HepG2 (cell line): ENCODE results near the gene CCDC183. TPM values are rescaled to one million over a fixed set of nuclear protein-coding genes. Genes with fewer than 3 reads are reported as not detected.

Experiments
- CCAR2 ChIP-seq: fragments of 200-400 bp; formaldehyde crosslinking; optimal IDR thresholded peaks from 2 replicates; pipeline ENCODE3; 2018; ENCODE audit warnings: low read depth, mild to moderate bottlenecking, low read length, moderate library complexity
- GZF1 ChIP-seq: sonication (generic); formaldehyde crosslinking; IDR thresholded peaks from 2 replicates; pipeline ENCODE4 v1.5.1; 2020; ENCODE audit warnings: mild to moderate bottlenecking, missing genetic modification reagents
- HDAC1 ChIP-seq: sonication (generic); formaldehyde crosslinking; IDR thresholded peaks from 2 replicates; pipeline ENCODE4 v1.5.1; 2020; ENCODE audit warnings: mild to moderate bottlenecking, missing genetic modification reagents
- HMGXB4 ChIP-seq, 2 experiments: sonication (generic) in 1 of 2; formaldehyde crosslinking in 1 of 2; IDR thresholded peaks; 2 replicates each; pipeline versions ENCODE4 v1.4.0 to v1.6.1; 2018 to 2020; ENCODE audit warnings: missing genetic modification reagents in 2 of 2, borderline replicate concordance in 1 of 2, low read depth in 1 of 2, mild to moderate bottlenecking in 1 of 2, missing biosample characterization in 1 of 2
- KAT7 ChIP-seq: IDR thresholded peaks from 2 replicates; pipeline ENCODE4 v1.6.1; 2018; ENCODE audit warnings: borderline replicate concordance, missing compliant biosample characterization
- MED13 ChIP-seq: sonication (generic); formaldehyde crosslinking; IDR thresholded peaks from 2 replicates; pipeline ENCODE4 v1.5.0; 2020; ENCODE audit warnings: missing genetic modification reagents
- NFIB ChIP-seq: sonication (generic); formaldehyde crosslinking; IDR thresholded peaks from 2 replicates; pipeline ENCODE4 v1.9.0; 2021; ENCODE audit warnings: missing genetic modification reagents, mild to moderate bottlenecking, borderline replicate concordance
- NKX3-1 ChIP-seq: sonication (generic); formaldehyde crosslinking; IDR thresholded peaks from 2 replicates; pipeline ENCODE4 v1.5.0; 2020; ENCODE audit warnings: missing genetic modification reagents
- NR1H2 ChIP-seq: sonication (generic); formaldehyde crosslinking; IDR thresholded peaks from 2 replicates; pipeline ENCODE4 v1.8.1; 2022; ENCODE audit warnings: low read depth, missing genetic modification reagents, borderline replicate concordance
- POLR2AphosphoS5 ChIP-seq: IDR thresholded peaks from 2 replicates; pipeline ENCODE4 v1.6.1; 2012; ENCODE audit warnings: low read depth, low read length
- RFXAP ChIP-seq: sonication (generic); formaldehyde crosslinking; IDR thresholded peaks from 2 replicates; pipeline ENCODE4 v1.4.0; 2020; ENCODE audit warnings: missing genetic modification reagents, borderline replicate concordance
- SMAD1 ChIP-seq: sonication (generic); formaldehyde crosslinking; IDR thresholded peaks from 2 replicates; pipeline ENCODE4 v1.4.0; 2020; ENCODE audit warnings: missing genetic modification reagents, low read depth, mild to moderate bottlenecking, borderline replicate concordance
- ZFP36L1 ChIP-seq: sonication (generic); formaldehyde crosslinking; IDR thresholded peaks from 2 replicates; pipeline ENCODE4 v1.8.0; 2022; ENCODE audit warnings: mild to moderate bottlenecking, missing genetic modification reagents, moderate library complexity
- ZFP37 ChIP-seq: sonication (generic); formaldehyde crosslinking; IDR thresholded peaks from 2 replicates; pipeline ENCODE4 v1.4.0; 2020; ENCODE audit warnings: missing genetic modification reagents, borderline replicate concordance
- ZNF160 ChIP-seq: sonication (generic); formaldehyde crosslinking; IDR thresholded peaks from 2 replicates; pipeline ENCODE4 v1.8.0; 2022; ENCODE audit warnings: mild to moderate bottlenecking, inconsistent platforms, missing genetic modification reagents
- ZNF331 ChIP-seq: sonication (generic); formaldehyde crosslinking; IDR thresholded peaks from 2 replicates; pipeline ENCODE4 v1.4.0; 2020; ENCODE audit warnings: missing genetic modification reagents
- ZNF619 ChIP-seq: sonication (generic); formaldehyde crosslinking; IDR thresholded peaks from 2 replicates; pipeline ENCODE4 v1.4.0; 2020; ENCODE audit warnings: mild to moderate bottlenecking, missing genetic modification reagents
- ZNF670 ChIP-seq: sonication (generic); formaldehyde crosslinking; IDR thresholded peaks from 2 replicates; pipeline ENCODE4 v1.8.0; 2022; ENCODE audit warnings: mild to moderate bottlenecking, missing genetic modification reagents, borderline replicate concordance
- ZNF672 ChIP-seq: sonication (generic); formaldehyde crosslinking; IDR thresholded peaks from 2 replicates; pipeline ENCODE4 v1.8.1; 2022; ENCODE audit warnings: missing genetic modification reagents
- ZNF703 ChIP-seq: sonication (generic); formaldehyde crosslinking; IDR thresholded peaks from 2 replicates; pipeline ENCODE4 v1.5.1; 2020; ENCODE audit warnings: missing genetic modification reagents, mild to moderate bottlenecking, moderate library complexity, borderline replicate concordance
- ZNF766 ChIP-seq: sonication (generic); formaldehyde crosslinking; IDR thresholded peaks from 2 replicates; pipeline ENCODE4 v1.5.0; 2020; ENCODE audit warnings: missing genetic modification reagents, borderline replicate concordance
- ZNF83 ChIP-seq: sonication (generic); formaldehyde crosslinking; IDR thresholded peaks from 2 replicates; pipeline ENCODE4 v1.4.0; 2020; ENCODE audit warnings: missing genetic modification reagents, mild to moderate bottlenecking, borderline replicate concordance
- ZSCAN29 ChIP-seq: sonication (generic); formaldehyde crosslinking; conservative IDR thresholded peaks from 2 replicates; pipeline ENCODE4 v1.4.0; 2020; ENCODE audit warnings: mild to moderate bottlenecking, missing genetic modification reagents
- polyA plus RNA-seq, 8 experiments: library from polyadenylated mRNA; depleted of rRNA in 3 of 8; stranded (reverse) in 7 of 8; unstranded in 1 of 8; fragments of >200 nt; fragmentation: Illumina TruSeq in 4 of 8; extraction: Trizol in 4 of 8; gene quantifications; 2 replicates each; pipeline versions ENCODE4 v1.2.1 to v1.2.3, GENCODE V29; 2011 to 2016; ENCODE audit warnings: low read depth in 4 of 8, missing spikeins in 1 of 8, mixed read lengths in 1 of 8; ENCODE audit not compliant: insufficient read depth in 1 of 8
- total RNA-seq, 5 experiments: library from RNA; depleted of rRNA; stranded (reverse); fragments of >200 nt; fragmentation: Illumina TruSeq; extraction: Trizol; gene quantifications; 2 replicates each; pipeline ENCODE4 v1.2.3, GENCODE V29; 2016; ENCODE audit warnings: low read depth in 1 of 5
- TF ChIP-seq, protein P1 (sequence below): sonication (generic); formaldehyde crosslinking; IDR thresholded peaks from 2 replicates; pipeline ENCODE4 v1.5.1; 2020; ENCODE audit warnings: mild to moderate bottlenecking, missing genetic modification reagents
- TF ChIP-seq, protein P2 (sequence below): sonication (generic); formaldehyde crosslinking; IDR thresholded peaks from 2 replicates; pipeline ENCODE4 v1.4.0; 2020; ENCODE audit warnings: mild to moderate bottlenecking, missing genetic modification reagents

CCDC183 gene
- total and polyA plus RNA-seq, 2 of the 13 experiments (the other 11 are each of a cell fraction or from before 2014, with no cell fraction given), result 5.0 to 66.4 TPM

GRCh38 chr9:136847826-136848392 lies 51.8 kb downstream of the CCDC183 start (continued):
- TF ChIP-seq KAT7 (CRISPR knock-in tag) (0 out of 2 replicates have a peak, but pooled peaks have one; percentile 22), ZNF672 (CRISPR knock-in tag) (0 out of 2 replicates have a peak, but pooled peaks have one; percentile 73), ZSCAN29 (CRISPR knock-in tag) (0 out of 2 replicates have a peak, but pooled peaks have one; percentile 40), MED13 (CRISPR knock-in tag) (peak; percentile 34; the same call in 1 of the 2 replicates), ZFP37 (CRISPR knock-in tag) (no peak), RFXAP (CRISPR knock-in tag) (0 out of 2 replicates have a peak, but pooled peaks have one; percentile 19), ZNF670 (CRISPR knock-in tag) (no peak), HMGXB4 (CRISPR knock-in tag; IDR thresholded peaks at IDR 0.05; ENCODE audit: borderline replicate concordance in 1 of 2, low read depth in 1 of 2) (peak; percentile 42 to 62; a peak in 3 of 4 replicates), GZF1 (CRISPR knock-in tag) (0 out of 2 replicates have a peak, but pooled peaks have one; percentile 63), ZNF331 (CRISPR knock-in tag) (peak; percentile 31; the same call in 1 of the 2 replicates), NR1H2 (CRISPR knock-in tag) (peak; percentile 69; the same call in 1 of the 2 replicates), ZFP36L1 (CRISPR knock-in tag) (peak; percentile 40), ZNF766 (CRISPR knock-in tag) (peak; percentile 80; the same call in 1 of the 2 replicates), ZNF619 (peak; percentile 77; the same call in 1 of the 2 replicates), ZNF160 (CRISPR knock-in tag) (peak; percentile 66; the same call in 1 of the 2 replicates), SMAD1 (CRISPR knock-in tag) (no peak; the same call in 1 of the 2 replicates), CCAR2 (no peak), ZNF83 (no peak), NKX3-1 (CRISPR knock-in tag) (no peak), NFIB (no peak), POLR2AphosphoS5 (peak; percentile 68), ZNF703 (CRISPR knock-in tag) (no peak), HDAC1 (CRISPR knock-in tag) (no peak; the same call in 1 of the 2 replicates)
- TF ChIP-seq, protein P1, sequence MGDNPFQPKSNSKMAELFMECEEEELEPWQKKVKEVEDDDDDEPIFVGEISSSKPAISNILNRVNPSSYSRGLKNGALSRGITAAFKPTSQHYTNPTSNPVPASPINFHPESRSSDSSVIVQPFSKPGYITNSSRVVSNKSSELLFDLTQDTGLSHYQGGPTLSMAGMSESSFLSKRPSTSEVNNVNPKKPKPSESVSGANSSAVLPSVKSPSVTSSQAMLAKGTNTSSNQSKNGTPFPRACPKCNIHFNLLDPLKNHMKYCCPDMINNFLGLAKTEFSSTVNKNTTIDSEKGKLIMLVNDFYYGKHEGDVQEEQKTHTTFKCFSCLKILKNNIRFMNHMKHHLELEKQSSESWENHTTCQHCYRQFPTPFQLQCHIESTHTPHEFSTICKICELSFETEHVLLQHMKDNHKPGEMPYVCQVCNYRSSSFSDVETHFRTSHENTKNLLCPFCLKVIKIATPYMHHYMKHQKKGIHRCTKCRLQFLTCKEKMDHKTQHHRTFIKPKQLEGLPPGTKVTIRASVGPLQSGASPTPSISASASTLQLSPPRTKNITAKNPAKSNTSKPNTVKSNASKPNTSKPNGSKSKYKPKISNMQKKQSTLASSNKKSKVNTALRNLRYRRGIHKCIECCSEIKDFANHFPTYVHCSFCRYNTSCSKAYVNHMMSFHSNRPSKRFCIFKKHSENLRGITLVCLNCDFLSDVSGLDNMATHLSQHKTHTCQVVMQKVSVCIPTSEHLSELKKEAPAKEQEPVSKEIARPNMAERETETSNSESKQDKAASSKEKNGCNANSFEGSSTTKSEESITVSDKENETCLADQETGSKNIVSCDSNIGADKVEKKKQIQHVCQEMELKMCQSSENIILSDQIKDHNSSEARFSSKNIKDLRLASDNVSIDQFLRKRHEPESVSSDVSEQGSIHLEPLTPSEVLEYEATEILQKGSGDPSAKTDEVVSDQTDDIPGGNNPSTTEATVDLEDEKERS, result peak; percentile 83
- TF ChIP-seq, protein P2, sequence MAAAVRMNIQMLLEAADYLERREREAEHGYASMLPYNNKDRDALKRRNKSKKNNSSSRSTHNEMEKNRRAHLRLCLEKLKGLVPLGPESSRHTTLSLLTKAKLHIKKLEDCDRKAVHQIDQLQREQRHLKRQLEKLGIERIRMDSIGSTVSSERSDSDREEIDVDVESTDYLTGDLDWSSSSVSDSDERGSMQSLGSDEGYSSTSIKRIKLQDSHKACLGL (CRISPR knock-in tag), result peak; percentile 66; the same call in 1 of the 2 replicates
